Mucosa of stomach (tissue), 1 donor: Measurements from ENCODE around the gene KSR2.

Source experiments
- H3K27me3 ChIP-seq: one replicate; pipeline ENCODE4 v1.7.0; 2013; ENCODE audit warnings: mild to moderate bottlenecking, low read length; ENCODE audit not compliant: control insufficient read depth, insufficient read depth
- H3K36me3 ChIP-seq: one replicate; pipeline ENCODE4 v1.7.0; 2013; ENCODE audit warnings: low read length; ENCODE audit not compliant: control insufficient read depth, insufficient read depth
- H3K4me1 ChIP-seq: one replicate; pipeline ENCODE4 v1.7.0; 2013; ENCODE audit warnings: mild to moderate bottlenecking, low read length; ENCODE audit not compliant: control insufficient read depth, insufficient read depth
- H3K4me3 ChIP-seq: one replicate; pipeline ENCODE4 v1.7.0; 2013; ENCODE audit warnings: low read length
- H3K9ac ChIP-seq: one replicate; pipeline ENCODE4 v1.7.0; 2013; ENCODE audit warnings: mild to moderate bottlenecking, low read length, moderate library complexity
- H3K9me3 ChIP-seq: one replicate; pipeline ENCODE4 v1.7.0; 2013; ENCODE audit warnings: mild to moderate bottlenecking, low read length, moderate library complexity; ENCODE audit not compliant: control insufficient read depth
- donor health status: Pancreatic carcinoma.

The KSR2 gene

GRCh38 chr12:117606945-117607344, 361.8 kb downstream of the KSR2 start:
- no peaks in the 10 kb centered on the region for H3K27me3 ChIP-seq

GRCh38 chr12:117606024-117606423, 362.8 kb downstream of the KSR2 start:
- H3K27me3 ChIP-seq = no peaks in the 10 kb centered on the region
- no peaks in the 10 kb centered on the region for H3K4me1 ChIP-seq
- no peak overlapping the region for H3K9ac ChIP-seq
- no peak overlapping the region for H3K4me3 ChIP-seq
- no peaks in the 10 kb centered on the region for H3K9me3 ChIP-seq
- no peaks in the 10 kb centered on the region for H3K36me3 ChIP-seq

More at GRCh38 chr12:117606945-117607344, 361.8 kb downstream of the KSR2 start:
- Histone ChIP-seq H3K4me1 (no peaks in the 10 kb centered on the region), H3K9ac (no peak overlapping the region), H3K4me3 (no peak overlapping the region), H3K9me3 (no peaks in the 10 kb centered on the region), H3K36me3 (no peaks in the 10 kb centered on the region)

DNA sequence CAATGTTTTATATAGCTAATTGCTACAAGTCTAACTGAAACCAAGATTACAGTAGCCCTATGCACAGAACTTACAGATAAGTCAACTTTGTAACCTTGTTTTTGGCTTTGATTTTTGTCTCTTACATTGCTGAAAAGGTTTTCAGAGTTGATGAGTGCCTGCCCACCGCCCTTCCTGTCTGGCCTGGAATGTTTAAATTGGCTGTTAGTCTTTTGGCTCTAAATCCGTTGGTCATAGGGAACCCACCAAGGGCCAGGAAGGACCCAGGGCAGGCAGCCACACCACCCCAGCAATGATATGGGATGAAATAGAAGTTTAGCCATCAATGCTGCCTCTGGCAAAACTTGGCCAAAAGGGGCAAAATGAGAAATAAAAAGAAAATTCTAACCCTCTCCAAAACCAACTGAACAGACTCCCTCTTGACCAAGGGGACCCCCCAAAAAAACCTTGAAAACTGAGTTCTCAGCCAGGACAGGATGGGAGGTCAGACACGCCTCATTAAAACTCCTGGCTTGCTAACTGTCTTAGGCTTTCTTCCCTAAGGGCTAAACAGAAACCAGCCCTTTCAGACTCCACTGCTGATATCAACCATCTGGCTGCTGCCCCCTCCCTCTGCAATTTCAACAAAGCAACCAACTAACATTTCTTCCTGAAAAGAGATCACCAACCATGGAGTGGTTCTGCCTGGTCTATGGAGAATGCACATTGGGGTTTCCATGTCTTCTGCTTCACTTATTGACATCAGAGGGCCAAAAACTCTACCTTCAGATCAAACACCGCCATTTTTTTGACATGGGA, 365.3 kb downstream of the KSR2 start:
- Histone ChIP-seq H3K9ac (no peak overlapping the region), H3K36me3 (no peaks in the 10 kb centered on the region), H3K27me3 (no peaks in the 10 kb centered on the region), H3K9me3 (no peaks in the 10 kb centered on the region), H3K4me1 (no peaks in the 10 kb centered on the region), H3K4me3 (no peak overlapping the region)

GRCh38 chr12:117599849-117600248, 368.9 kb downstream of the KSR2 start:
- Histone ChIP-seq H3K4me3 (no peak overlapping the region), H3K4me1 (no peaks in the 10 kb centered on the region), H3K9ac (no peak overlapping the region), H3K36me3 (no peaks in the 10 kb centered on the region), H3K27me3 (no peaks in the 10 kb centered on the region), H3K9me3 (no peaks in the 10 kb centered on the region)

GRCh38 chr12:117596968-117597367, 371.8 kb downstream of the KSR2 start:
- Histone ChIP-seq H3K27me3 (no peaks in the 10 kb centered on the region), H3K9me3 (no peaks in the 10 kb centered on the region), H3K4me3 (no peak overlapping the region), H3K9ac (no peak overlapping the region), H3K36me3 (no peaks in the 10 kb centered on the region), H3K4me1 (no peaks in the 10 kb centered on the region)

- Histone ChIP-seq H3K4me1 (no peaks in the 10 kb centered on the region), H3K4me3 (no peak overlapping the region), H3K27me3 (no peaks in the 10 kb centered on the region), H3K36me3 (no peaks in the 10 kb centered on the region), H3K9me3 (no peaks in the 10 kb centered on the region), H3K9ac (no peak overlapping the region)
Observed at GRCh38 chr12:117595751-117596150, 373.0 kb downstream of the KSR2 start.

- Histone ChIP-seq H3K27me3 (no peaks in the 10 kb centered on the region), H3K4me3 (no peak overlapping the region), H3K4me1 (no peaks in the 10 kb centered on the region), H3K9ac (no peak overlapping the region), H3K9me3 (no peaks in the 10 kb centered on the region), H3K36me3 (no peaks in the 10 kb centered on the region)
Observed at GRCh38 chr12:117594481-117594880, 374.3 kb downstream of the KSR2 start.

- no peaks in the 10 kb centered on the region for H3K36me3 ChIP-seq
- no peak overlapping the region for H3K4me3 ChIP-seq
- H3K27me3 ChIP-seq = no peaks in the 10 kb centered on the region
- no peaks in the 10 kb centered on the region for H3K9me3 ChIP-seq
- H3K4me1 ChIP-seq = no peaks in the 10 kb centered on the region
- no peak overlapping the region for H3K9ac ChIP-seq
Observed at GRCh38 chr12:117593815-117594400, 374.9 kb downstream of the KSR2 start.

GRCh38 chr12:117592588-117593305, 376.0 kb downstream of the KSR2 start:
- no peaks in the 10 kb centered on the region for H3K9me3 ChIP-seq
- H3K36me3 ChIP-seq = no peaks in the 10 kb centered on the region
- H3K4me3 ChIP-seq = no peak overlapping the region

DNA sequence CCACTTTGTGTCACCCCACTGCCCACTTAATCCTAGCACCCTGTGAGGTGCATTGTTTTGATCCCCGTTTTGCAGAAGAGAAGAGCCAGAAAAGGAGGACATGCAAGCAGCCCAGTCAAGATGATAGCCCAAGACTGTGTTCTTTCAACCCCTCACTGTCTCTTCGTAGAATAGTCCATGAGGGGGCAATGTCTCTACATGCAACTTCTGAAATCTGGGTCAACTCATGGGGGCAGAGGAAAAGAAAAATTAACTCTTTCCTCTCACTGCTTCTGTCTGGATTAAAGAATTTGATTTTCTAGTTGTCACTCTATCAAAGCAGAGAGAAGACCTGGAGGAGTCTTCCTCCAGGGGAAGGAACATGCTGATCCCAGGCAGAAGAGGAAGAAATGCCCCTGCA, 377.8 kb downstream of the KSR2 start:
- no peaks in the 10 kb centered on the region for H3K9me3 ChIP-seq
- H3K4me3 ChIP-seq = no peak overlapping the region
- H3K27me3 ChIP-seq = no peaks in the 10 kb centered on the region
- no peaks in the 10 kb centered on the region for H3K4me1 ChIP-seq
- H3K9ac ChIP-seq = no peak overlapping the region
- H3K36me3 ChIP-seq = no peaks in the 10 kb centered on the region

More at GRCh38 chr12:117592588-117593305, 376.0 kb downstream of the KSR2 start:
- H3K4me1 ChIP-seq = no peaks in the 10 kb centered on the region
- H3K9ac ChIP-seq = no peak overlapping the region
- no peaks in the 10 kb centered on the region for H3K27me3 ChIP-seq

DNA sequence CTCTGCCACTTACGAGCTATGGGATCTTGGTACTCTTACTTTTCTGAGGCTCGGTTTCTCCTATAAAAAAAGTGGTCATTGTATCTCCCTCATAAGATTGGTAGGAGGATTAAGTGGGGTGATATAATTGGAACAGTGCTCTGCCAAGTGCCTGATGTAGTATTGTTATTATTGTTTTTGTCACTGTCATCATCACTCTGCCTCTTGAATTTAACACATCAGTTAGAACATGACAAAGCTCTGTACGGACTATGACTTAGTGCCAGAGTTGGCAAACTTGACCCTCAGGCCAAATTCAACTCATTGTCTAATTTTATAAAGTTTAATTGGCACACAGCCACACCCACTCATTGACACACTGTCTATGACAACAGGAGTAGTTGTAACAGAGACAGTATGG, 378.4 kb downstream of the KSR2 start:
- Histone ChIP-seq H3K4me1 (no peaks in the 10 kb centered on the region), H3K4me3 (no peak overlapping the region), H3K27me3 (no peaks in the 10 kb centered on the region), H3K9ac (no peak overlapping the region), H3K36me3 (no peaks in the 10 kb centered on the region), H3K9me3 (no peaks in the 10 kb centered on the region)

DNA sequence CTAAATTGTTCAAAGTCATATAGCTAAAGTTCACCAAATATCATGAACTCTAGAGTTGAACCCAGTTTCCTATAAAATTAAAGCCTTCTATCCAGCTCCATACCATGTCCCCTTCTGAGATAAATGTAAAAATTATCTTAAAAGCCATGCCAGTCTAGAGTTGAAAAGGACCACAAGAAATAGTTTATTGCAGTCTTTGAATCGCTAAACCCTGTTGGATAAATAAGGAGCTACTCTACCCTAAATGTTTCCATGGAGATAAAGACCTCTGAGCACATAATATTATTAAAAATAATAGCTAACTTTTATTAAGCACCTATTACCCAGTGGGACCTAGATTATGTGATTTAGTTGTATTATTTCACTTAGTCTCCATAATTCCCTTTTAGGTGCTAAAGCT, 379.8 kb downstream of the KSR2 start:
- Histone ChIP-seq H3K9me3 (no peaks in the 10 kb centered on the region), H3K4me3 (no peak overlapping the region), H3K27me3 (no peaks in the 10 kb centered on the region), H3K36me3 (no peaks in the 10 kb centered on the region), H3K9ac (no peak overlapping the region), H3K4me1 (no peaks in the 10 kb centered on the region)
